IMR-90 (cell line): ENCODE results near the gene SNX32. TPM values are rescaled to one million over a fixed set of nuclear protein-coding genes. Genes with fewer than 3 reads are reported as not detected.

Experiments used
- ATAC-seq: fragments of 200-7000 bp; cut with Tn5 transposase; 2 replicates; pipeline ENCODE4 v1.9.1; 2020; ENCODE audit warnings: low read depth, mild to moderate bottlenecking, moderate library complexity
- BruUV-seq: library from RNA; stranded (reverse); fragments of 400-500 nt; replicated peaks from 2 replicates; lab custom pipeline; 2021; lab: Mats Ljungman, UMichigan
- CTCF ChIA-PET: fragments of 300-600 bp; formaldehyde crosslinking; extraction: SDS; loops from one replicate; lab custom pipeline; 2021; ENCODE audit warnings: antibody characterized with exemption; lab: Yijun Ruan, JAX
- POLR2A ChIA-PET: fragments of 300-600 bp; sonication (Branson Sonifier 250); formaldehyde crosslinking; loops from one replicate; lab custom pipeline; 2022; ENCODE audit warnings: antibody characterized with exemption; ENCODE audit not compliant: unreplicated experiment; lab: Charles Lee
- DNase-seq: peaks from one replicate; pipeline ENCODE4 v3.0.0; 2013
- H2AFZ ChIP-seq: replicated peaks from 2 replicates; pipeline ENCODE3; 2013; ENCODE audit warnings: low read length, mild to moderate bottlenecking; ENCODE audit not compliant: poor library complexity
- H2AK5ac ChIP-seq: 2 replicates; pipeline ENCODE4 v1.6.1; 2013; ENCODE audit warnings: low read depth, low read length, inconsistent platforms
- H2AK9ac ChIP-seq: replicated peaks from 2 replicates; pipeline ENCODE3; 2013; ENCODE audit warnings: mild to moderate bottlenecking, low read depth, low read length, moderate library complexity; ENCODE audit not compliant: poor library complexity
- H2BK120ac ChIP-seq: 2 replicates; pipeline ENCODE4 v1.6.1; 2013; ENCODE audit warnings: low read depth, low read length, inconsistent platforms
- H2BK15ac ChIP-seq: 3 replicates; pipeline ENCODE4 v1.6.1; 2013; ENCODE audit warnings: low read depth, low read length, inconsistent platforms
- H2BK20ac ChIP-seq: 2 replicates; pipeline ENCODE4 v1.6.1; 2013; ENCODE audit warnings: low read depth, mild to moderate bottlenecking, inconsistent platforms, low read length, moderate library complexity
- H2BK5ac ChIP-seq: 2 replicates; pipeline ENCODE4 v1.6.1; 2013; ENCODE audit warnings: mild to moderate bottlenecking, low read depth, low read length, inconsistent platforms; ENCODE audit not compliant: poor library complexity, severe bottlenecking
- H3K14ac ChIP-seq: replicated peaks from 2 replicates; pipeline ENCODE4 v1.6.1; 2013; ENCODE audit warnings: low read depth, low read length, inconsistent platforms
- H3K18ac ChIP-seq: 2 replicates; pipeline ENCODE4 v1.6.1; 2013; ENCODE audit warnings: low read depth, low read length, control low read depth
- H3K23ac ChIP-seq: 2 replicates; pipeline ENCODE4 v1.6.1; 2013; ENCODE audit warnings: low read depth, low read length, inconsistent platforms
- H3K27ac ChIP-seq: 2 replicates; pipeline ENCODE4 v1.5.1; 2013; ENCODE audit warnings: mild to moderate bottlenecking, control low read depth, low read length; ENCODE audit not compliant: insufficient read depth
- H3K27me3 ChIP-seq: 2 replicates; pipeline ENCODE4 v1.6.1; 2013; ENCODE audit warnings: low read length; ENCODE audit not compliant: control insufficient read depth, insufficient read depth
- H3K36me3 ChIP-seq: 2 replicates; pipeline ENCODE4 v1.6.1; 2013; ENCODE audit warnings: low read length, mixed read lengths; ENCODE audit not compliant: control insufficient read depth, insufficient read depth
- H3K4ac ChIP-seq: 2 replicates; pipeline ENCODE4 v1.6.1; 2013; ENCODE audit warnings: low read depth, low read length, inconsistent platforms
- H3K4me1 ChIP-seq: 2 replicates; pipeline ENCODE4 v1.6.1; 2013; ENCODE audit warnings: low read length, mixed read lengths; ENCODE audit not compliant: control insufficient read depth, insufficient read depth
- H3K4me2 ChIP-seq: 2 replicates; pipeline ENCODE4 v1.6.1; 2013; ENCODE audit warnings: low read depth, mild to moderate bottlenecking, control low read depth, low read length, moderate library complexity
- H3K4me3 ChIP-seq: 2 replicates; pipeline ENCODE4 v1.5.1; 2013; ENCODE audit warnings: low read depth, mild to moderate bottlenecking, control low read depth, low read length, moderate library complexity; ENCODE audit not compliant: insufficient read depth
- H3K56ac ChIP-seq: 2 replicates; pipeline ENCODE4 v1.6.1; 2013; ENCODE audit warnings: low read length, inconsistent platforms; ENCODE audit not compliant: insufficient read depth; ENCODE audit errors: extremely low read depth
- H3K79me1 ChIP-seq, 2 experiments: 2 replicates each; pipeline ENCODE4 v1.6.1; 2013; ENCODE audit warnings: low read length in 2 of 2, inconsistent platforms in 1 of 2, low read depth in 1 of 2
- H3K9ac ChIP-seq: 2 replicates; pipeline ENCODE4 v1.6.1; 2013; ENCODE audit warnings: low read depth, low read length, control low read depth
- H3K9me1 ChIP-seq: 2 replicates; pipeline ENCODE4 v1.6.1; 2013; ENCODE audit warnings: low read length, inconsistent platforms; ENCODE audit not compliant: insufficient read depth
- H3K9me3 ChIP-seq: 2 replicates; pipeline ENCODE4 v1.6.1; 2013; ENCODE audit warnings: low read length; ENCODE audit not compliant: control insufficient read depth, insufficient read depth
- H4K20me1 ChIP-seq: 2 replicates; pipeline ENCODE4 v1.6.1; 2013; ENCODE audit warnings: low read length, inconsistent platforms; ENCODE audit not compliant: insufficient read depth
- H4K5ac ChIP-seq: 2 replicates; pipeline ENCODE4 v1.6.1; 2013; ENCODE audit warnings: mild to moderate bottlenecking, low read depth, low read length, control low read depth
- H4K8ac ChIP-seq, 2 experiments: 2 replicates each; pipeline ENCODE4 v1.6.1; 2013; ENCODE audit warnings: low read depth in 2 of 2, low read length in 2 of 2, control low read depth in 1 of 2, inconsistent platforms in 1 of 2
- H4K91ac ChIP-seq: 2 replicates; pipeline ENCODE4 v1.6.1; 2013; ENCODE audit warnings: low read depth, low read length, inconsistent platforms; ENCODE audit not compliant: insufficient read depth
- CEBPB ChIP-seq: IDR thresholded peaks from 2 replicates; pipeline ENCODE4 v1.6.1; 2012; ENCODE audit warnings: low read depth, low read length, improper control_type of control experiment
- FOS ChIP-seq: fragments of 150-350 bp; IDR thresholded peaks from 2 replicates; pipeline ENCODE4 v1.6.1; 2016; ENCODE audit warnings: low read depth, low read length
- NFE2L2 ChIP-seq: fragments of 150-350 bp; IDR thresholded peaks from 2 replicates; pipeline ENCODE4 v1.6.1; 2016; ENCODE audit warnings: low read depth, mild to moderate bottlenecking, low read length
- POLR2A ChIP-seq: IDR thresholded peaks from 2 replicates; pipeline ENCODE4 v1.6.1; 2012; ENCODE audit warnings: mild to moderate bottlenecking, low read depth, low read length
- RAD21 ChIP-seq: IDR thresholded peaks from 2 replicates; pipeline ENCODE4 v1.6.1; 2012; ENCODE audit warnings: low read length, improper control_type of control experiment
- WGBS, 2 experiments: methylation state at CpG; one replicate each; pipeline versions ENCODE4 v1.1.5 to v1.1.7; 2013; ENCODE audit warnings: missing lambda C conversion rate in 2 of 2; ENCODE audit not compliant: insufficient read length in 1 of 2; ENCODE audit errors: extremely low coverage in 2 of 2; 5-methylcytosine and 5-hydroxymethylcytosine counted together
- dilution Hi-C: fragments of 300-500 bp; cut with HindIII; formaldehyde crosslinking; loops from one replicate; pipeline ENCODE4 v1.14.3; 2018; ENCODE audit warnings: low sequenced_read_pairs; ENCODE audit not compliant: unreplicated experiment
- in situ Hi-C: fragments of 300-500 bp; cut with MboI; formaldehyde crosslinking; loops from 3 replicates; pipeline ENCODE4 v1.14.3; 2019; ENCODE audit warnings: low sequenced_read_pairs, inconsistent platforms, mixed read lengths
- intact Hi-C: fragments of 100-400 bp; cut with micrococcal nuclease; formaldehyde crosslinking; loops from 2 replicates; pipeline ENCODE4 v1.10.0; 2022
- polyA plus RNA-seq, 3 experiments: library from polyadenylated mRNA; depleted of rRNA; stranded (reverse); fragments of >200 nt; gene quantifications; 2 replicates each; pipeline ENCODE4 v1.2.3, GENCODE V29; 2012; ENCODE audit warnings: low replicate concordance in 1 of 3
- total RNA-seq: library from RNA; depleted of rRNA; stranded (reverse); fragments of >200 nt; gene quantifications from 2 replicates; pipeline ENCODE4 v1.2.3, GENCODE V29; 2012
- TF ChIP-seq, protein P1 (sequence below): fragments of 150-350 bp; IDR thresholded peaks from 2 replicates; pipeline ENCODE4 v1.6.1; 2017; ENCODE audit warnings: mild to moderate bottlenecking, antibody characterized with exemption, low read length, low read depth

The SNX32 gene
- total and polyA plus RNA-seq, 2 of the 4 experiments (the other 2 are of a cell fraction): 0.36 to 0.79 TPM

GRCh38 chr11:65850217-65851082 is 16.7 kb downstream of the SNX32 start:
- intact Hi-C loops: no loop called here
- H4K5ac ChIP-seq: no peak overlapping the region
- in situ Hi-C loops: no loop called here
- TF ChIP-seq POLR2A: no peak
- no peak for TF ChIP-seq NFE2L2
- TF ChIP-seq, protein P1, sequence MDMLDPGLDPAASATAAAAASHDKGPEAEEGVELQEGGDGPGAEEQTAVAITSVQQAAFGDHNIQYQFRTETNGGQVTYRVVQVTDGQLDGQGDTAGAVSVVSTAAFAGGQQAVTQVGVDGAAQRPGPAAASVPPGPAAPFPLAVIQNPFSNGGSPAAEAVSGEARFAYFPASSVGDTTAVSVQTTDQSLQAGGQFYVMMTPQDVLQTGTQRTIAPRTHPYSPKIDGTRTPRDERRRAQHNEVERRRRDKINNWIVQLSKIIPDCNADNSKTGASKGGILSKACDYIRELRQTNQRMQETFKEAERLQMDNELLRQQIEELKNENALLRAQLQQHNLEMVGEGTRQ: no peak
- TF ChIP-seq CEBPB: no peak
- no peak for TF ChIP-seq RAD21
- no peak for TF ChIP-seq FOS
- H2BK120ac ChIP-seq: no peak overlapping the region
- H3K79me1 ChIP-seq: peaks cover 20 to 41% of the 10 kb centered on the region in 2 experiments
- peak; percentile 15 for ATAC-seq
- no peak overlapping the region for H2AFZ ChIP-seq
- H4K8ac ChIP-seq: no peak overlapping the region
- H2BK20ac ChIP-seq: no peak overlapping the region
- H3K4ac ChIP-seq: no peak overlapping the region
- no peak for DNase-seq
- no peak overlapping the region for H3K14ac ChIP-seq
- CTCF ChIA-PET: interaction anchor here (1.1 kb wide), 1 partner anchor 13 kb away, joined by 3 read pairs; no protein-coding TSS in a partner anchor
- no peaks in the 10 kb centered on the region; the same call in 1 of the 2 replicates for H3K4me1 ChIP-seq
- H2AK5ac ChIP-seq: no peak overlapping the region
- peaks cover 46% of the 10 kb centered on the region for H3K36me3 ChIP-seq
- no peaks in the 10 kb centered on the region for H3K27me3 ChIP-seq
- POLR2A ChIA-PET: interaction anchor here (0.5 kb wide), 1 partner anchor 11 kb away, joined by 3 read pairs; no protein-coding TSS in a partner anchor
- BruUV-seq: no TSS peak
- no peak overlapping the region for H4K91ac ChIP-seq
- H3K23ac ChIP-seq: no peak overlapping the region
- no peak overlapping the region for H3K9ac ChIP-seq
- H3K56ac ChIP-seq: no peak overlapping the region
- no peak overlapping the region for H3K27ac ChIP-seq
- no peak overlapping the region for H3K4me2 ChIP-seq
- no peak overlapping the region for H2AK9ac ChIP-seq
- no peak overlapping the region for H3K4me3 ChIP-seq
- H3K18ac ChIP-seq: no peak overlapping the region
- no peak overlapping the region for H2BK15ac ChIP-seq
- peaks cover 55% of the 10 kb centered on the region for H4K20me1 ChIP-seq
- 83% methylated on average over 7 of the region's 20 CpGs; no CpG with 5 or more reads in 1 of the 2 experiments for WGBS, 2 experiments
- peaks cover 20% of the 10 kb centered on the region for H3K9me1 ChIP-seq
- no peaks in the 10 kb centered on the region for H3K9me3 ChIP-seq
- dilution Hi-C loops: no loop called here
- H2BK5ac ChIP-seq: no peak overlapping the region
